Fibroblast of pulmonary artery (primary cell): ENCODE measurements around the gene STRBP.
A peak's percentile ranks its signal among the peaks of the same experiment; 100 is the strongest.

ENCODE experiments used
- DNase-seq: peaks from one replicate; pipeline ENCODE4 v3.0.0-alpha.2; 2010; ENCODE audit warnings: low read depth
- H3K4me3 ChIP-seq: replicated peaks from 2 replicates; pipeline ENCODE4 v1.5.1; 2011; ENCODE audit warnings: low read depth, mild to moderate bottlenecking, control low read depth, low read length, moderate library complexity
- TF ChIP-seq, protein P1 (sequence below): IDR thresholded peaks from 2 replicates; pipeline ENCODE4 v1.5.1; 2011; ENCODE audit warnings: mild to moderate bottlenecking, control low read depth, low read length, inconsistent platforms; ENCODE audit errors: missing control alignments

STRBP gene

DNA sequence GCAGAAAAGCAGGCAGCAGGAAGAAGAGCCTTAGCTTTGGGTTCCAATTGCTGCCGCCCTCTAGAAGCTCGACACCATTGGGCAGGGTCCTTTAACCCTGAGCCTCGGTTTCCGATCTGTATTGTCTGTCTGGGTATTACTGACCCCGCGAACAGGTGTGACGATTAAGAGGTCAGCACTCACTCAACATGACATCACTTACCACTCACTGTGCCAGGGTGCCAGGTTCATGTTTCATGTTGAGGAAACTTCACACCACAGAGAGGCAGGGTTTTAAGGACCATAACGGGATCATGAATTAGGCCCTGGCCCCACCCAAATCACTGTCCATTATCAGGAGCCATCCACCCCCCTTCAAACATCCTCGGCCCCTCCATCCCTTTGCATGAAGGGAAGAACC is 159.4 kb downstream of the STRBP start:
- DNase-seq: no peak
- TF ChIP-seq, protein P1, sequence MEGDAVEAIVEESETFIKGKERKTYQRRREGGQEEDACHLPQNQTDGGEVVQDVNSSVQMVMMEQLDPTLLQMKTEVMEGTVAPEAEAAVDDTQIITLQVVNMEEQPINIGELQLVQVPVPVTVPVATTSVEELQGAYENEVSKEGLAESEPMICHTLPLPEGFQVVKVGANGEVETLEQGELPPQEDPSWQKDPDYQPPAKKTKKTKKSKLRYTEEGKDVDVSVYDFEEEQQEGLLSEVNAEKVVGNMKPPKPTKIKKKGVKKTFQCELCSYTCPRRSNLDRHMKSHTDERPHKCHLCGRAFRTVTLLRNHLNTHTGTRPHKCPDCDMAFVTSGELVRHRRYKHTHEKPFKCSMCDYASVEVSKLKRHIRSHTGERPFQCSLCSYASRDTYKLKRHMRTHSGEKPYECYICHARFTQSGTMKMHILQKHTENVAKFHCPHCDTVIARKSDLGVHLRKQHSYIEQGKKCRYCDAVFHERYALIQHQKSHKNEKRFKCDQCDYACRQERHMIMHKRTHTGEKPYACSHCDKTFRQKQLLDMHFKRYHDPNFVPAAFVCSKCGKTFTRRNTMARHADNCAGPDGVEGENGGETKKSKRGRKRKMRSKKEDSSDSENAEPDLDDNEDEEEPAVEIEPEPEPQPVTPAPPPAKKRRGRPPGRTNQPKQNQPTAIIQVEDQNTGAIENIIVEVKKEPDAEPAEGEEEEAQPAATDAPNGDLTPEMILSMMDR: no peak
- no peak overlapping the region for H3K4me3 ChIP-seq

DNA sequence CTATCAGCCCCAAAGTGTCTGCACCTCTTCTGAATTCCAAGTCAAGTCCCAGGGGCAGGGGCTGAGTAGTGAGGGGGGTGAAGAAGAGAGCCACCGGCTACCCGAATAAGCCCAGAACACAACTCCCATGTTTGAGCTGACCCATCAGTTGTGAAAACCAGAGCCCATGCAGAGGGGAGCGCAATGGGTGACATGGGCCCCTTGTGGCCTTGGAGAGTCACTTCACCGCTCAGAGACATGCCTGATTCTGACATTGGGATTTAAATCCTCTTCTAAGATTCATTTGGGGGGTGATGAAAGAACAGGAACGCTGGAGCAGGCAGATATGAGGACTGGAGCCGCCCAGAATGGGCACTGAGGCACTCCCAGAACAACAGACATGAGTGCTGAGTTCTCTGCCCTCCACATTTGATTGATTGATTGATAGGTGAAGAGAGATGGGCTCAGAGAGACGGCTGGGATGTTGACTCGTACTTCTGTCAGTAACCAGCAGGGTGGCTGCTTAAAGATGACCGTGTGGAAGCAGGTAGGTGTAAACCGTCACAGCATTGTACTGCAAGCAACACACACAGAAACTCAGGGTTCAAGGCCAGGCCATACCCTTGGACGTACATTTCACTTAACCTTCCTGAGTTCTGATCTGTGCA is 160.6 kb downstream of the STRBP start:
- no peak for DNase-seq
- TF ChIP-seq, protein P1: no peak
- no peak overlapping the region for H3K4me3 ChIP-seq

DNA sequence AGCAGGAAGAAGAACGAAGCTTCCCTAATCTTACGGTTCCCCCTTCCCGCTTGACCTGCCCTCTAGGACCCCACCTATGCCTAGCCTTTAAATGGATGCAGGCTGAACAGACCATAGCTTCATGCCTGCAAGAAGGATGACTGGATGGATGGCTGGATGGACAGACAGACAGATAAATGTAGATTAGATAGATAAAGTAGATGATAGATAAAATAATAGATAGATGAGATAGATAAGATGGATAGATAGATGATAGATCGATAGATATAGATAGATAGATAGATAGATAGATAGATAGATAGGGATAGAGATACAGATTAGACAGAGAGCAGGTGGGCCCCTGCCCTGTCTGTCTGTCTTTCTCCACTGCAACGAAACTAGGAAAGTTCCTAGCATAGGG is 162.9 kb downstream of the STRBP start:
- H3K4me3 ChIP-seq: no peak overlapping the region
- no peak for DNase-seq
- TF ChIP-seq, protein P1: no peak

DNA sequence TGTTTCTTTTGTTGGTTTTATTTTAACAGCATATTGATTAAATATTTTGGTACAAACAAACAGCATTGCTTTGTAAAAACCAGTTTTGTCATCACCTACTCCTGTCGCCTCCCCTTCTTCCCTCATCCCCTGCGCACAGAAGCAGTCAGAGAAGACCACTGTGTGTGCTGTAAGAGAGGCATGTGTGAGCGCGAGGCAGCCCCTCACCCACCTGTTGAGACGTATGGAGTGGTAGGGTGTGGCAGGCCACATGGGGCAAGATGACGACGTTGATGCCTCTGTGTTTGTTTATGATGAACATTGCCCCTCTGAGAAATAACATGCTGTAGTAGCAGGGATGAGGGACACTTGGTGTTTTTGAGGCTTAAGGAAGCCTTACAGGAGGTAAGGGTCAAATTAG is 163.6 kb downstream of the STRBP start:
- TF ChIP-seq, protein P1: no peak
- no peak for DNase-seq
- no peak overlapping the region for H3K4me3 ChIP-seq

DNA sequence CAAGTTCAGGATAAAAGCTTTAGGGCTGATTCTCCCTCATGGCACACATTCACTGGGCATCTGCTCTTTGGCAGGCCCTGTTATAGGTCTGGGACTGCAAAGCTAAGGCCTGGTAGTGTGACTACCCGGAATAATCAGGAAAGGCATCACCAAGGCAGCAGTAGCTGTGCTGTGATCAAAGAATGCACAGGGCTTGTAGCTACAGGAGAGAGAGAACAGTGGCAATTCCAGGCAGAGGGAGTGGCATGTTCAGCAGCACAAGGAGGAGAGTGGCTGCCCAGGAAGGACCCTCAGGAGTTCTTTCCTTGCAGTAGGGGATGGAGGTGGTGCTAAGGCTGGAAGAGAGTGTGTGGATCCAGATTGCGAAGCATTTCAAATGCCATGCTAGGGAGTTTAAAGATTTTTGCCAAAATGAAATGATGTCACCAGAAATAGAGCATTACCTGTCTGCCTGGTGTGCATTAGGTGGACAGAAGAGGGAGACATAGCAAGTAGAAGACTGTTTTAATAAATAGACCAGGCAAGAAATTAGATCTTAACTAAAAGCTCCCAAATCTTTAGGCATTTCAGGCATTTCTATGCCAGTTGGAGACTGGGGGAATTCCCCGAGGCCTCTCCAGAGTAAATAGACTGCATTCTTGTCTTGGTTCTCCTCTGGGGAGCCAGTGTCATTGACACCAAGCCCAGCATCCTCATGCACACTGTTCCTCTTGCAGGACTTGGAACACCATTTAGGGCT is 165.8 kb downstream of the STRBP start:
- no peak overlapping the region for H3K4me3 ChIP-seq
- TF ChIP-seq, protein P1: peak; percentile 19
- no peak for DNase-seq

DNA sequence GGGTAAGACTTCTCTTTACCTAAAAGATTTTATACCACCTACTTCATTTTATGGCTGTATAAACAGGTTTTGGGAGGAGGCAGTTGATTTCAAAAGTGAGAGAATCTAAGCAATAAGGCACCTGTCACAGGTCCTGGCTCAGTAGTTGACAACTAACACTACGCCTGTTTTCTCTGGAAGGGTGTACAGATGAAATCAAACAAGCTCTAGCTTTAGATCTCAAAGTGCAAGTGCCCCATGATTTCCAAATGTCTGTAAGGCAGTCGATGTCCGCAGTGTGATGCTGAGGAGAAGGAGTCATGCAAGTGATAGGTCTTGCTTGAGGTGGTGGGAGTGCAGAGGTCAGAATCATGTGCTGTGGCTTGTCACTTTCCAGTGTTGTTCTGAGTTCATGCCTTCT is 168.8 kb downstream of the STRBP start:
- DNase-seq: no peak
- TF ChIP-seq, protein P1: no peak

DNA sequence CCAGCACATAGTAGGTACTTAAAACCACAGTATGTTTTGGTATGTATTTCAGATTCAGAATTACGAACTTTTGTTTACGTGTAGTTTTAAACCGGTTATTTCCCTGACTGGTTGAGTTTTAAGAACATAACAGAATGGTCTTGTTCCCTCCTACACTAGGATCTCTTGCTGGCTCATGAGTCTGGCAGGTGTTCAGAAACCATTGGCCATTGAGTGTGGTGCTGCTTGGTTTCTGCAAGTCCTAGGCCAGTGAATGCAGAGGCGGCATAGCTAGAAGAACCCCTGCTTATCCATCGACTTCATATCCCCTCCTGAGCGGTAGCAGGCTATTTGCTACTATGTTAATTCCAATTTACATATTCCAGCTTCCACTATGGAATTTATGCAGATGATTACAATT is 169.3 kb downstream of the STRBP start:
- TF ChIP-seq, protein P1: no peak
- no peak for DNase-seq
- no peak overlapping the region for H3K4me3 ChIP-seq

More for the DNA sequence above, 168.8 kb downstream of the STRBP start:
- H3K4me3 ChIP-seq: no peak overlapping the region
